ENCODE results near the gene SH3TC1.
A peak's percentile ranks its signal among the peaks of the same experiment; 100 is the strongest.

DNA sequence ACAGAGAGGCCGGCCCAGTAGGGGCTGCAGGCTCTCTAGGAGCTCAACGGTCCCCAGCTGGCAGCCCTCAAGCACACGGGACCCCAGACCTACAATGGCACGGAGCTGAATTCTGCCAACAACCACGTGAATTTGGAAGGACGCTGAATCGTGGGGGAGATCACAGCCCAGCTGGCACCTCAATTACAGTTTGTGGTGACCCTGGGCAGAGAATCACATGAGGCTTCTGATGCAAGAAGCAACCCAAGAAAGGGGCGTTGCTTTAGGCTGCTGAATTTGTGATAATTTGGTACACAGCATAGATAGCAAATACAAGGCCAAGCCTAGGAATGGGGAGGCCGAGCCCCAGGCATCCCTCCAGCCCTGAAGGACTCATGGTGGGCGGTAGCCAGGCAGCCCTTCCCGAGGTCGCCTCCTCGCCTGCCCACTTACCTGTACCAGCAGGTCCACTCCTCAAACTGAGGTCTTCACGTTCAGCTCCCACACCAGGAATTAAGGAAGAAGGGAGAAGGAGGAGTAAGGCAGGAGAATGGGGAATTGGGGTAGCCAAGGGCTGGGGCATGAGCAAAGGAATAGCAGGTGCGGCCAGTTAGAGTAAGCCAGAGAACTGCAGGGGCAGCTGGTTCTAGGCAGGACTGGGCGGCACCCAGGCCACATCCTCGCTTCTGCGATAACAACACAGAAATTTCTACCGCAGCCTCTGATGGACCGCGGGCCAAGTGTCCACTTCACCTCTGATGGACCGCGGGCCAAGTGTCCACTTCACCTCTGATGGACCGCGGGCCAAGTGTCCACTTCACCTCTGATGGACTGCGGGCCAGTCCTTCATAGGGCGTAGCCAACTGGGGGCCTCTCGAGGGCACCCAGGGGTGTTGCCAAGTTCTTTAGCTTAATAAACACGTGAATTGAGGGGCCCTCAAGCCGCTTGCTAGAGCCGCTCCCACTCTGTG lies 47.1 kb downstream of the SH3TC1 start:
- TF ChIP-seq, protein P1, sequence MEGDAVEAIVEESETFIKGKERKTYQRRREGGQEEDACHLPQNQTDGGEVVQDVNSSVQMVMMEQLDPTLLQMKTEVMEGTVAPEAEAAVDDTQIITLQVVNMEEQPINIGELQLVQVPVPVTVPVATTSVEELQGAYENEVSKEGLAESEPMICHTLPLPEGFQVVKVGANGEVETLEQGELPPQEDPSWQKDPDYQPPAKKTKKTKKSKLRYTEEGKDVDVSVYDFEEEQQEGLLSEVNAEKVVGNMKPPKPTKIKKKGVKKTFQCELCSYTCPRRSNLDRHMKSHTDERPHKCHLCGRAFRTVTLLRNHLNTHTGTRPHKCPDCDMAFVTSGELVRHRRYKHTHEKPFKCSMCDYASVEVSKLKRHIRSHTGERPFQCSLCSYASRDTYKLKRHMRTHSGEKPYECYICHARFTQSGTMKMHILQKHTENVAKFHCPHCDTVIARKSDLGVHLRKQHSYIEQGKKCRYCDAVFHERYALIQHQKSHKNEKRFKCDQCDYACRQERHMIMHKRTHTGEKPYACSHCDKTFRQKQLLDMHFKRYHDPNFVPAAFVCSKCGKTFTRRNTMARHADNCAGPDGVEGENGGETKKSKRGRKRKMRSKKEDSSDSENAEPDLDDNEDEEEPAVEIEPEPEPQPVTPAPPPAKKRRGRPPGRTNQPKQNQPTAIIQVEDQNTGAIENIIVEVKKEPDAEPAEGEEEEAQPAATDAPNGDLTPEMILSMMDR (IDR thresholded peaks at IDR 0.05; ENCODE audit: low read depth, low read length): no peak
- TF ChIP-seq, protein P2, sequence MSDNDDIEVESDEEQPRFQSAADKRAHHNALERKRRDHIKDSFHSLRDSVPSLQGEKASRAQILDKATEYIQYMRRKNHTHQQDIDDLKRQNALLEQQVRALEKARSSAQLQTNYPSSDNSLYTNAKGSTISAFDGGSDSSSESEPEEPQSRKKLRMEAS (IDR thresholded peaks at IDR 0.05; ENCODE audit: low read depth, low read length): peak; percentile 78
